ENCODE results near the gene SEPTIN2. TPM values are rescaled to one million over a fixed set of nuclear protein-coding genes. Genes with fewer than 3 reads are reported as not detected.

SEPTIN2 gene
- total RNA-seq, 1 experiment from 2014 or later = 281 TPM

GRCh38 chr2:241304039-241304670 lies 11.6 kb upstream of the SEPTIN2 start:
- H3K79me2 ChIP-seq (ENCODE audit: low read length) = peaks cover 95% of the 10 kb centered on the region
- H3K9me2 ChIP-seq (replicated peaks; ENCODE audit: insufficient read depth, low read length) = no peaks in the 10 kb centered on the region
- no peaks in the 10 kb centered on the region for H3K9me3 ChIP-seq (ENCODE audit: low read length)
- H3K27me3 ChIP-seq (ENCODE audit: low read length) = no peaks in the 10 kb centered on the region
- DNase-seq = no peak
- H2AFZ ChIP-seq (ENCODE audit: low read length) = no peak overlapping the region
- H3K27ac ChIP-seq (ENCODE audit: low read length) = peak overlapping the region; percentile 7
- H4K20me1 ChIP-seq (ENCODE audit: insufficient read depth, low read depth, low read length) = 0 out of 2 replicates have a peak, but pooled peaks cover 3% of the 10 kb centered on the region
- no peaks in the 10 kb centered on the region for H3K36me3 ChIP-seq (ENCODE audit: insufficient read depth, low read length)
- H3K4me3 ChIP-seq (ENCODE audit: low read length) = no peak overlapping the region
- no peak overlapping the region for H3K4me2 ChIP-seq (ENCODE audit: low read depth, low read length, poor library complexity, severe bottlenecking)
- H3K9ac ChIP-seq (ENCODE audit: low read length) = no peak overlapping the region
- peaks cover 42% of the 10 kb centered on the region for H3K4me1 ChIP-seq (ENCODE audit: low read length)

- Histone ChIP-seq H3K27me3 (ENCODE audit: low read length) (no peaks in the 10 kb centered on the region), H3K4me2 (ENCODE audit: low read depth, low read length, poor library complexity, severe bottlenecking) (no peak overlapping the region), H3K4me3 (ENCODE audit: low read length) (no peak overlapping the region), H3K9ac (ENCODE audit: low read length) (no peak overlapping the region), H3K36me3 (ENCODE audit: insufficient read depth, low read length) (no peaks in the 10 kb centered on the region), H3K9me3 (ENCODE audit: low read length) (no peaks in the 10 kb centered on the region), H4K20me1 (ENCODE audit: insufficient read depth, low read depth, low read length) (peaks cover 18% of the 10 kb centered on the region), H3K79me2 (ENCODE audit: low read length) (peaks cover 99% of the 10 kb centered on the region), H2AFZ (ENCODE audit: low read length) (no peak overlapping the region), H3K27ac (ENCODE audit: low read length) (no peak overlapping the region), H3K4me1 (ENCODE audit: low read length) (peaks cover 71% of the 10 kb centered on the region), H3K9me2 (replicated peaks; ENCODE audit: insufficient read depth, low read length) (no peaks in the 10 kb centered on the region)
- DNase-seq = no peak
Observed at GRCh38 chr2:241307055-241307454, 8.7 kb upstream of the SEPTIN2 start.

DNA sequence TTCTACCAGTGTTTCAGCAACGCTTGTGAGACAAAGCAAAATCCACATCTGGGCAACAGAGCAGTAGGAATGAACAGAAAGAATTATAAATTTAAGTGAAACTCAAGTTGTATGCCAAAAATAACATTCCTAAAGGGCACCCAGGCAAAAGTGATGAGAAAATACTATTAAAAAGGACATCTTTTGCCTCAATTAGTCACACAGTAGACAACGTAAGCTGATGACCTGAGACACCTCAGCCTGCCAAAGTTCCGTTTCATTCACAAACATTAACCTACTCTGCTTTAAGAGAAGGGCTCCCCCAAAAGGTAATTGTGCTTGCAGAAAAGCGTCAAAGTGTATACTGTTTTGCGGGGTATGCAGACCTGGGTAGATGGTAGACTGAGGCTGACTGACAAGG lies 7.5 kb upstream of the SEPTIN2 start:
- no peaks in the 10 kb centered on the region for H3K27me3 ChIP-seq (ENCODE audit: low read length)
- no peak overlapping the region for H3K4me3 ChIP-seq (ENCODE audit: low read length)
- H3K4me2 ChIP-seq (ENCODE audit: low read depth, low read length, poor library complexity, severe bottlenecking) = no peak overlapping the region
- no peaks in the 10 kb centered on the region for H3K36me3 ChIP-seq (ENCODE audit: insufficient read depth, low read length)
- no peak overlapping the region for H3K9ac ChIP-seq (ENCODE audit: low read length)
- no peak overlapping the region for H2AFZ ChIP-seq (ENCODE audit: low read length)
- H4K20me1 ChIP-seq (ENCODE audit: insufficient read depth, low read depth, low read length) = peaks cover 22% of the 10 kb centered on the region
- H3K9me2 ChIP-seq (replicated peaks; ENCODE audit: insufficient read depth, low read length) = no peaks in the 10 kb centered on the region
- no peaks in the 10 kb centered on the region for H3K9me3 ChIP-seq (ENCODE audit: low read length)
- peaks cover 99% of the 10 kb centered on the region for H3K79me2 ChIP-seq (ENCODE audit: low read length)
- H3K27ac ChIP-seq (ENCODE audit: low read length) = no peak overlapping the region
- H3K4me1 ChIP-seq (ENCODE audit: low read length) = peaks cover 74% of the 10 kb centered on the region
- no peak for DNase-seq

DNA sequence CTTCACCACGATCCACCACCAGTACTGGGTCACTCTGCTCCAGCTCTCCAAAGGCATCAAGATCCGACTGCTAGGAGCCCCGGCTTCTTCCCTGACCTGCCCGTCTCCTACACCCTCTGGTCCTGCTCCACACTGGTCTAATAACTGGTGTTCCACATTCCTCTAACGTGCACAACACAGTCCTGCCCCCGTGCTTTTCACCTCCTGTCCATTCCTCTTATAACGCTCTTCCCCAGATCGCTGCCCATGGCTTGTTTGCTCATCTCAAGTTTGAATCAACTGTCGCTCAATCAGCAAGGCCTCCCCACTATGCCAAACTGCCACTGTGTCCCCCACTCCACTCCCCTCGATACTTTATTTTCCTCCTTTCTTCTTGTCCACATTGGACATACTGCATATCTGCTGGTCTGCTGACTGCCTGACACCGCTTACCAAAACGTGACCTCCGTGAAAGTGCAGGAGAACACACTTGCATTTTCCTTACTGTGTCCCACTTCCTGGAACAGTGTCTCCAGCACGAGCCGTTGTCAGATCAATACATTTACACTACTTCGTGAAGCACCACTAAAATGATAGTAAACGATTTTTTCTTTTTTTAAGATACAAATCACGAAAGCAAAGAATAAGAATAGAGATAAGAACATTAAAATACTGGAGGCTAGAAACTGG lies 6.8 kb upstream of the SEPTIN2 start:
- Histone ChIP-seq H2AFZ (ENCODE audit: low read length) (no peak overlapping the region), H3K79me2 (ENCODE audit: low read length) (peaks cover 99% of the 10 kb centered on the region), H3K9me2 (replicated peaks; ENCODE audit: insufficient read depth, low read length) (no peaks in the 10 kb centered on the region), H3K27ac (ENCODE audit: low read length) (peak overlapping the region; percentile 92), H3K27me3 (ENCODE audit: low read length) (no peaks in the 10 kb centered on the region), H3K9me3 (ENCODE audit: low read length) (no peaks in the 10 kb centered on the region), H4K20me1 (ENCODE audit: insufficient read depth, low read depth, low read length) (peaks cover 25% of the 10 kb centered on the region), H3K4me3 (ENCODE audit: low read length) (no peak overlapping the region), H3K9ac (ENCODE audit: low read length) (no peak overlapping the region; the same call in 1 of the 2 replicates), H3K36me3 (ENCODE audit: insufficient read depth, low read length) (no peaks in the 10 kb centered on the region), H3K4me1 (ENCODE audit: low read length) (peaks cover 74% of the 10 kb centered on the region), H3K4me2 (ENCODE audit: low read depth, low read length, poor library complexity, severe bottlenecking) (peak overlapping the region; percentile 71)
- no peak for DNase-seq

- peaks cover 70% of the 10 kb centered on the region for H3K4me1 ChIP-seq (ENCODE audit: low read length)
Observed at GRCh38 chr2:241309684-241310117, 6.0 kb upstream of the SEPTIN2 start.

DNA sequence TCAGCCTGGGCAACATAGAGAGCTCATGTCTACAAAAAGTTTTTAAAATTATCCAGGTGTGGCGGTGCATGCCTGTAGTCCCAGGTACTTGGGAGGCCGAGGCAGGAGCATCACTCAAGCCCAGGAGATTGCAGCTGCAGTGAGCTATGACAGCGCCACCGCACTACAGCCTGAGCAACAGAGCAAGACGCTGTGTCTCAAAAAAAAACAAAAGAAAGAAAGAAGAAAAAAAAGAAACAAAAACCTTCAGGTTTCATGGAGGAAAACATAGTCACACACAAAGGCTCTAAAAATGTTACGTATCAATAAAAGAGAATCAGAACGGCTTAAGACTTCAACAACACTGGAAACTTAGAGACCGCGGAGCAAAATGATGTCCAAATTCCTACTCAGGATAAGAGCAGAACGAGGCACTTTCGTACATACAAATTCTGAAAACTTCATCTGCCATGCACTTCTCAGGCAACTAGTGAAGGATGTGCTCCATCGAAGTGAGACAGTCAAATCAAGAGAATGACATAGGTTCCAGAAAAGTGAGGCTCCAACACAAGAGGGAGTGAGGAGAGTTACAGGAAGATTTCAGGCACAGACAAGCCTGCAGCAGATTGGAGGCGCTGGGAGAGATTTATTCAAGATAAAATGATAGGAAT lies 4.7 kb upstream of the SEPTIN2 start:
- peak overlapping the region; percentile 63 for H3K9ac ChIP-seq (ENCODE audit: low read length)
- peaks cover 25% of the 10 kb centered on the region for H4K20me1 ChIP-seq (ENCODE audit: insufficient read depth, low read depth, low read length)
- H3K4me1 ChIP-seq (ENCODE audit: low read length) = peaks cover 61% of the 10 kb centered on the region
- peaks cover 90% of the 10 kb centered on the region for H3K79me2 ChIP-seq (ENCODE audit: low read length)
- H3K4me3 ChIP-seq (ENCODE audit: low read length) = peak overlapping the region; percentile 44
- peak; percentile 72 for DNase-seq
- H3K9me2 ChIP-seq (replicated peaks; ENCODE audit: insufficient read depth, low read length) = no peaks in the 10 kb centered on the region
- no peaks in the 10 kb centered on the region for H3K9me3 ChIP-seq (ENCODE audit: low read length)
- H3K27ac ChIP-seq (ENCODE audit: low read length) = peak overlapping the region; percentile 92
- H3K4me2 ChIP-seq (ENCODE audit: low read depth, low read length, poor library complexity, severe bottlenecking) = peak overlapping the region; percentile 71
- no peaks in the 10 kb centered on the region for H3K27me3 ChIP-seq (ENCODE audit: low read length)
- H3K36me3 ChIP-seq (ENCODE audit: insufficient read depth, low read length) = no peaks in the 10 kb centered on the region
- no peak overlapping the region for H2AFZ ChIP-seq (ENCODE audit: low read length)

More at GRCh38 chr2:241309684-241310117, 6.0 kb upstream of the SEPTIN2 start:
- Histone ChIP-seq H3K79me2 (ENCODE audit: low read length) (peaks cover 99% of the 10 kb centered on the region), H3K4me2 (ENCODE audit: low read depth, low read length, poor library complexity, severe bottlenecking) (peak overlapping the region; percentile 71), H2AFZ (ENCODE audit: low read length) (no peak overlapping the region), H3K4me3 (ENCODE audit: low read length) (peak overlapping the region; percentile 44), H3K27ac (ENCODE audit: low read length) (peak overlapping the region; percentile 92), H3K27me3 (ENCODE audit: low read length) (no peaks in the 10 kb centered on the region), H3K9me3 (ENCODE audit: low read length) (no peaks in the 10 kb centered on the region), H4K20me1 (ENCODE audit: insufficient read depth, low read depth, low read length) (peaks cover 25% of the 10 kb centered on the region), H3K36me3 (ENCODE audit: insufficient read depth, low read length) (no peaks in the 10 kb centered on the region), H3K9me2 (replicated peaks; ENCODE audit: insufficient read depth, low read length) (no peaks in the 10 kb centered on the region), H3K9ac (ENCODE audit: low read length) (peak overlapping the region; percentile 63)
- peak; percentile 88 for DNase-seq

DNA sequence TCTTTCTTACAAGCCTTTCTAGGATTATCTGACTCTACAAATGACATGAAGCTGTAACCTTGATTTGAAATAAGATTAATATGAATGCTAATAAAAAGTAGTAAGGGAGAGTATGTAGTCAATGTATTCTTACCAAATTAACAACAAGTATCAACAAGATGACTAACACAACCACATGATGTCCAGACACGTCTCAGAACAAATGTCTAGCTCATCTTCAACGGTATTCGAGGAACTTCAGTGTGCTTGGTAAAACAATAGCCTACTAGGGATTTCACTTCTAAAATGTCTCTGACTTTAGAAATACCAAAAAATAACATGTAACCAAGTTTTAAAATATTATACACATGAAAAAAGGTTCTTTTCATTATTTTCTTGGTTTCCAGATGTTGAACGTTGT lies 3.6 kb upstream of the SEPTIN2 start:
- Histone ChIP-seq H3K4me3 (ENCODE audit: low read length) (0 out of 2 replicates have a peak overlapping the region, but pooled peaks have one; percentile 44), H3K9ac (ENCODE audit: low read length) (no peak overlapping the region), H3K4me1 (ENCODE audit: low read length) (peaks cover 62% of the 10 kb centered on the region), H4K20me1 (ENCODE audit: insufficient read depth, low read depth, low read length) (peaks cover 35% of the 10 kb centered on the region), H3K36me3 (ENCODE audit: insufficient read depth, low read length) (no peaks in the 10 kb centered on the region), H3K79me2 (ENCODE audit: low read length) (peaks cover 90% of the 10 kb centered on the region), H3K4me2 (ENCODE audit: low read depth, low read length, poor library complexity, severe bottlenecking) (peak overlapping the region; percentile 71), H3K27me3 (ENCODE audit: low read length) (no peaks in the 10 kb centered on the region), H2AFZ (ENCODE audit: low read length) (no peak overlapping the region), H3K27ac (ENCODE audit: low read length) (peak overlapping the region; percentile 92), H3K9me3 (ENCODE audit: low read length) (no peaks in the 10 kb centered on the region), H3K9me2 (replicated peaks; ENCODE audit: insufficient read depth, low read length) (no peaks in the 10 kb centered on the region)
- DNase-seq = no peak

DNA sequence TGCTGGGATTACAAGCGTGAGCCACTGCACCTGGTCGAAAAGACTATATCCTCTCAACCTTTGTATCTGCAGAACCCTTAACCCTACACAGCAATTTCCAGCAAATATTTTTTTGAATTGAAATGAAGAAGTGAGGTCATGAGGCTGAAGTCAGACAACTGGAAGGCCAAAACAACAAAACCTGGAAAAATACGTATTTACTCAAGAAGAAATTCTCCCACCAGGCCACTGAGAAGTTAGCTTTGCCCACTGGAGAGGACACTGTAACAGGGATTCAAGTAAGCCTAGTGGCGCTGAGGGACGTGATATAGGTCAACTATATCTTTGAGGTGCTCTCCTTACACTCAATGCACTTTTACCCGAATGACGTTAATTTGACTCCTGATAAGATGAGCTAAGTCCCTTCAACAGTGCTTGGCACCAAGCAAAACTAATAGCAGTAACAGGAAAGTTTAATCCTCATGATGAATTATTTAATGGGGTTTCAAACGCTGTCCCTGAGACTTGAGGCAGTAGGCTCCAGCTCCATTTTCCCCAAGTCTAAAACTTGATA lies 2.1 kb upstream of the SEPTIN2 start:
- Histone ChIP-seq H3K9me3 (ENCODE audit: low read length) (no peaks in the 10 kb centered on the region), H3K79me2 (ENCODE audit: low read length) (peaks cover 91% of the 10 kb centered on the region), H4K20me1 (ENCODE audit: insufficient read depth, low read depth, low read length) (peaks cover 33% of the 10 kb centered on the region), H3K36me3 (ENCODE audit: insufficient read depth, low read length) (no peaks in the 10 kb centered on the region), H3K4me1 (ENCODE audit: low read length) (peaks cover 72% of the 10 kb centered on the region), H3K27me3 (ENCODE audit: low read length) (no peaks in the 10 kb centered on the region), H3K4me3 (ENCODE audit: low read length) (peak overlapping the region; percentile 92), H3K9me2 (replicated peaks; ENCODE audit: insufficient read depth, low read length) (no peaks in the 10 kb centered on the region), H3K9ac (ENCODE audit: low read length) (peak overlapping the region; percentile 99), H3K27ac (ENCODE audit: low read length) (peak overlapping the region; percentile 95; the same call in 1 of the 2 replicates), H3K4me2 (ENCODE audit: low read depth, low read length, poor library complexity, severe bottlenecking) (peak overlapping the region; percentile 84), H2AFZ (ENCODE audit: low read length) (no peak overlapping the region)
- no peak for DNase-seq
